ENCODE measurements around the gene ERFL. TPM values are rescaled to one million over a fixed set of nuclear protein-coding genes. Genes with fewer than 3 reads are reported as not detected.

The ERFL gene
- total RNA-seq, 1 donor from 2014 or later = not detected

DNA sequence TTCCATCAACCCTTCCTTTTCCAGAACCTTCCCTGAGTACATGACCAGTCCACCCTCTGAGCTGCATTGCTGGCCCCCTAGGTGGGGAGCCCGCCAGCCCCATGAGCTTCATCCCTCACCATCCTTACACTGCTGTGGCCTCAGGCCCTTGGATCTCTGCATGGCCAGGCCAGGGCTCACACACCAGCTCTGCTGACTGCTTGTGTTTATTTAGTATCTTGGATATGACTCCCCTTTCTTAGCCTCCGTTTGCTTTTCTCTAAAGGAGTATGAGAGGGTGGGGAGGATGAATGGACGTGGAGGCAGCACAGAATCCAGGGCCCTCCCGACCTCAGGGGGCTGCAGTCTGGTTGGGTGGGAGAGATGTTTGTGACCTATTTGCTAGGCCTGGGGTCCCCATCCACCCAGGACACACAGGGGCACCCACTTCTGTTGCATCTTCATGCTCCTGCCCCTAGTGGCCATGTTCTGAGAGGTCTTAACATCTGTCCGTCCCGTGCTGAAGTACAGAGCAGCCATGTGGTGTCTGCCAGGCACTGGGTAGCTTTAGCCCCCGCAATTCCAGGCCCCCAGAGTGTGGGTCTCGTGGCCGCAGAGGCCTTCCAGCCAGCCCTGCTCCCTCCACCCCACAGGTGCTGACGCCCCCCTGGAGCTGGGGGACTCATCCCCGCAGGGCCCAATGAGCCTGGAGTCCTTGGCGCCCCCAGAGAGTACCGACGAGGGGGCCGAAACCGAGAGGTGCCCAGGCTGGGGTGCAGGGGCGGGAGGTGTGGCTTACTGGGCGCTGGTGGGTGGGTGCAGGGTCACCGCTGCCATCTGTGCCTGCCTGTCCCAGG, 32.3 kb downstream of the ERFL start:
- Histone ChIP-seq H3K27me3 (ENCODE audit: control insufficient read depth, insufficient read depth, low read length) (no peaks in the 10 kb centered on the region), H3K36me3 (ENCODE audit: control insufficient read depth, insufficient read depth, low read length) (peaks cover 1% of the 10 kb centered on the region), H3K4me3 (ENCODE audit: low read depth, low read length) (no peak overlapping the region)
- TF ChIP-seq, protein P1, sequence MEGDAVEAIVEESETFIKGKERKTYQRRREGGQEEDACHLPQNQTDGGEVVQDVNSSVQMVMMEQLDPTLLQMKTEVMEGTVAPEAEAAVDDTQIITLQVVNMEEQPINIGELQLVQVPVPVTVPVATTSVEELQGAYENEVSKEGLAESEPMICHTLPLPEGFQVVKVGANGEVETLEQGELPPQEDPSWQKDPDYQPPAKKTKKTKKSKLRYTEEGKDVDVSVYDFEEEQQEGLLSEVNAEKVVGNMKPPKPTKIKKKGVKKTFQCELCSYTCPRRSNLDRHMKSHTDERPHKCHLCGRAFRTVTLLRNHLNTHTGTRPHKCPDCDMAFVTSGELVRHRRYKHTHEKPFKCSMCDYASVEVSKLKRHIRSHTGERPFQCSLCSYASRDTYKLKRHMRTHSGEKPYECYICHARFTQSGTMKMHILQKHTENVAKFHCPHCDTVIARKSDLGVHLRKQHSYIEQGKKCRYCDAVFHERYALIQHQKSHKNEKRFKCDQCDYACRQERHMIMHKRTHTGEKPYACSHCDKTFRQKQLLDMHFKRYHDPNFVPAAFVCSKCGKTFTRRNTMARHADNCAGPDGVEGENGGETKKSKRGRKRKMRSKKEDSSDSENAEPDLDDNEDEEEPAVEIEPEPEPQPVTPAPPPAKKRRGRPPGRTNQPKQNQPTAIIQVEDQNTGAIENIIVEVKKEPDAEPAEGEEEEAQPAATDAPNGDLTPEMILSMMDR (IDR thresholded peaks at IDR 0.05; ENCODE audit: insufficient read depth, low read length, poor library complexity, severe bottlenecking) = peak; percentile 24
- no peak for DNase-seq (ENCODE audit: low read depth)

DNA sequence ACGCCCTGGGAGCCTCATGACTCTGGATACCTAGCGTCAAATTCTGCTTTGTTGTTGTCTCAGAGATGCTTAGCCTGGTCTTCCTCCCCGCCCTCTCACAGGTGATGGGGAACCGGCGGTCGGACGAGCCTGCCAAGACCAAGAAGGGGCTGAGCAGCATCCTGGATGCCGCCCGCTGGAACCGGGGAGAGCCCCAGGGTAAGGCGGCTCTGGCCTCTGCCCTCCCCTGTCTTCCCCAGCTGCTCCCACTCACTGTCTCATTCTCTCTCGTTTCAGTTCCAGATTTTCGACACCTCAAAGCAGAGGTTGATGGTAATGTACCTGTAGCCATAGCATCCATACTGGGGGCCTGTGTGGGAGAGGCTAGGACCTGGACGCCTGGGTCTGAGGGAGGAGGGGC, 33.9 kb downstream of the ERFL start:
- no peak overlapping the region for H3K4me3 ChIP-seq (ENCODE audit: low read depth, low read length)
- TF ChIP-seq, protein P1 (IDR thresholded peaks at IDR 0.05; ENCODE audit: insufficient read depth, low read length, poor library complexity, severe bottlenecking) = no peak
- no peaks in the 10 kb centered on the region for H3K27me3 ChIP-seq (ENCODE audit: control insufficient read depth, insufficient read depth, low read length)
- peaks cover 1% of the 10 kb centered on the region for H3K36me3 ChIP-seq (ENCODE audit: control insufficient read depth, insufficient read depth, low read length)
- DNase-seq (ENCODE audit: low read depth) = no peak

DNA sequence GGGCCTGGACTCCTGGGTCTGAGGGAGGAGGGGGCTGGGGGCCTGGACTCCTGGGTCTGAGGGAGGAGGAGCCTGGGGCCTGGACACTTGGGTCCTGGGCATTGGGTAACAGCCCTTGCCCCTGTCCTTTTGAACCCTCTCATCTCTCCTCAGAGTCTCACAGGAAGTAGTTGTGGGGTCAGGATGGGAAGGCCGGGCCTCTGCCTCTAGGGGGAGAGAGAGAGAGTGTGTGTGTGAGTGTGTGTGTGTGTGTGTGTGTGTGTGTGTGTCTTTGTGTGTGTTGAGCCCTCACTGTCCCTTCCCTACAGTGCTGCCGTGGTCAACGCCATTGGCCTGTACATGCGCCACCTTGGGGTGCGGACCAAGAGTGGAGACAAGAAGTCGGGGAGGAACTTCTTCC, 34.4 kb downstream of the ERFL start:
- H3K36me3 ChIP-seq (ENCODE audit: control insufficient read depth, insufficient read depth, low read length) = peaks cover 3% of the 10 kb centered on the region
- no peaks in the 10 kb centered on the region for H3K27me3 ChIP-seq (ENCODE audit: control insufficient read depth, insufficient read depth, low read length)
- DNase-seq (ENCODE audit: low read depth) = no peak
- TF ChIP-seq, protein P1 (IDR thresholded peaks at IDR 0.05; ENCODE audit: insufficient read depth, low read length, poor library complexity, severe bottlenecking) = peak; percentile 4
- H3K4me3 ChIP-seq (ENCODE audit: low read depth, low read length) = no peak overlapping the region

DNA sequence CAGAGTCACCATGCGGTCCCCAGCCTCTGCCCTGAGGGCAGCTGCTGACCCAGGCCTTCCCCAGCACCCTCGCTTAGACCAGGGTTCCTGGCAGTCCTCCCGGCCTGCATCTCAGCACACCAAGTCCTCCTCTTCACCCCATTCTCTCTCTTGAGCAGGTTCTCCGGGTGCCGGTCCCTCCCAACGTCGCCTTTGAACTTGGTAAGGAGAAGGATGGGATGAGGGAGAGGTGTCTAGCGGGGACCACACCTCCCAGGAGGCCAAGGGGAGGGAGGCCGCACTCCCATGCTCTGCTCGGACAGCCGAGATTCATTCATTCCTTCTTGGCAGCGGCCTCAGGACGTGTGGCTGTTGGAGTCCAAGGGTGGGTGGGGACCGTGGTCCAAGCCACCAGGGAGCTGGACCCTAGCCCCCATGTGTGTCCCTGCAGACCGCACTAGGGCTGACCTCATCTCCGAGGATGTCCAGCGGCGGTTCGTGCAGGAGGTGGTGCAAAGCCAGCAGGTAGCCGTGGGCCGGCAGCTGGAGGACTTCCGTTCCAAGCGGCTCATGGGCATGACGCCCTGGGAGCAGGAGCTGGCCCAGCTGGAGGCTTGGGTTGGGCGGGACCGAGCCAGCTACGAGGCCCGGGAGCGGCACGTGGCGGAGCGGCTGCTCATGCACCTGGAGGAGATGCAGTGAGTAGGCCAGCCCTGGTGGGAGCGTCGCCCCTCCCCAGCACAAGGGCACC, 35.9 kb downstream of the ERFL start:
- Histone ChIP-seq H3K36me3 (ENCODE audit: control insufficient read depth, insufficient read depth, low read length) (peaks cover 3% of the 10 kb centered on the region), H3K27me3 (ENCODE audit: control insufficient read depth, insufficient read depth, low read length) (no peaks in the 10 kb centered on the region), H3K4me3 (ENCODE audit: low read depth, low read length) (no peak overlapping the region)
- no peak for DNase-seq (ENCODE audit: low read depth)
- TF ChIP-seq, protein P1 (IDR thresholded peaks at IDR 0.05; ENCODE audit: insufficient read depth, low read length, poor library complexity, severe bottlenecking) = no peak

DNA sequence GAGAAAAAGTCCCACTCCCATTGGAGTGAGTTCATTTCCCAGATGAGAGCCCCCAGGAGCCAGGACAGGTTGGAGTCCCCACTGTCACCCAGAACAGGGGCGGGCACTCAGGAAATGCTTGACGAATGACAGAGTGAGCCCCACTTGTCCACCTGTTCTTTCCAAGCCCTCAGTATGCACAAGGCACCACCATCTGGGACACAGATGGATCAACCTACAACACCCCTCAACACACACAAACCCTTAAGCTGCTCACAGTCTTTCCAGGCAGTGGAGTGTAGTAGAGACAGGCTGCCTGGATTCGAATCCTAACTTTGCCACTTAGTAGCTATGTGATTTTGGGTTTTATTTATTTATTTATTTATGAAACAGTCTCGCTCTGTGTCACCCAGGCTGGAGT, 37.3 kb downstream of the ERFL start:
- Histone ChIP-seq H3K36me3 (ENCODE audit: control insufficient read depth, insufficient read depth, low read length) (peaks cover 3% of the 10 kb centered on the region), H3K4me3 (ENCODE audit: low read depth, low read length) (no peak overlapping the region), H3K27me3 (ENCODE audit: control insufficient read depth, insufficient read depth, low read length) (no peaks in the 10 kb centered on the region)
- DNase-seq (ENCODE audit: low read depth) = no peak
- TF ChIP-seq, protein P1 (IDR thresholded peaks at IDR 0.05; ENCODE audit: insufficient read depth, low read length, poor library complexity, severe bottlenecking) = no peak
